ENCODE results near the gene XRN2. TPM values are rescaled to one million over a fixed set of nuclear protein-coding genes. Genes with fewer than 3 reads are reported as not detected.

Gene XRN2
- total and polyA plus RNA-seq, 4 donors = 12.6 to 62.2 (median 53.6) TPM

DNA sequence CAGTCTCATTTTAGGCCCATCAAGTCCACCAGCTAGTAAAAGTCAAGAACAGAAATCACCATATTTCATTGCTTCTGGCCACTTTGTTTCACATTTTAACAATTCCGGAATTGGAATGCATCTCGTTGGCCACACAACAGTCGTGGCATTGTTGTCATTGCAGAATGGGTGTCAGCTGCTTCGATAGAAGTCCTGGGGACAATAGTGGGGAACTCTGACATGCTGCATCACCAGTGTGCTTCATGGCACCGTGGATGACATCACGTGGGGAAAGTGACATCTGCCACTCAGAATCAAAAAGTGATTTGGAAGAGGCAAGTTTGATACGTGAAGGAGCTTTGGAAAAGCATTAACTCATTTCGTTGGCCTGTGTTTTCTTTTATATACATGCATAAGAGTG, 43.8 kb upstream of the XRN2 start:
- TF ChIP-seq, protein P1, sequence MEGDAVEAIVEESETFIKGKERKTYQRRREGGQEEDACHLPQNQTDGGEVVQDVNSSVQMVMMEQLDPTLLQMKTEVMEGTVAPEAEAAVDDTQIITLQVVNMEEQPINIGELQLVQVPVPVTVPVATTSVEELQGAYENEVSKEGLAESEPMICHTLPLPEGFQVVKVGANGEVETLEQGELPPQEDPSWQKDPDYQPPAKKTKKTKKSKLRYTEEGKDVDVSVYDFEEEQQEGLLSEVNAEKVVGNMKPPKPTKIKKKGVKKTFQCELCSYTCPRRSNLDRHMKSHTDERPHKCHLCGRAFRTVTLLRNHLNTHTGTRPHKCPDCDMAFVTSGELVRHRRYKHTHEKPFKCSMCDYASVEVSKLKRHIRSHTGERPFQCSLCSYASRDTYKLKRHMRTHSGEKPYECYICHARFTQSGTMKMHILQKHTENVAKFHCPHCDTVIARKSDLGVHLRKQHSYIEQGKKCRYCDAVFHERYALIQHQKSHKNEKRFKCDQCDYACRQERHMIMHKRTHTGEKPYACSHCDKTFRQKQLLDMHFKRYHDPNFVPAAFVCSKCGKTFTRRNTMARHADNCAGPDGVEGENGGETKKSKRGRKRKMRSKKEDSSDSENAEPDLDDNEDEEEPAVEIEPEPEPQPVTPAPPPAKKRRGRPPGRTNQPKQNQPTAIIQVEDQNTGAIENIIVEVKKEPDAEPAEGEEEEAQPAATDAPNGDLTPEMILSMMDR (IDR thresholded peaks at IDR 0.05; ENCODE audit: control extremely low read depth, extremely low read depth) = no peak
- Histone ChIP-seq H3K27ac (ENCODE audit: low read depth in 1 of 2, low read length in 1 of 2) (no peak overlapping the region), H3K9ac (ENCODE audit: insufficient read depth in 1 of 2, low read length in 2 of 2) (no peak overlapping the region), H3K4me3 (no peak overlapping the region), H3K4me1 (ENCODE audit: control insufficient read depth in 5 of 5, insufficient read depth in 5 of 5, low read length in 5 of 5) (no peaks in the 10 kb centered on the region), H3K9me3 (ENCODE audit: control insufficient read depth in 4 of 4, insufficient read depth in 3 of 4, low read length in 3 of 4) (no peaks in the 10 kb centered on the region), H3K27me3 (ENCODE audit: control insufficient read depth in 3 of 3, insufficient read depth in 3 of 3, low read length in 2 of 3) (peaks cover 0 to 3% (median 0%) of the 10 kb centered on the region in 3 donors), H3K36me3 (ENCODE audit: control insufficient read depth in 4 of 4, insufficient read depth in 4 of 4, low read length in 4 of 4) (no peaks in the 10 kb centered on the region)
- 88 to 91% methylated on average over 8 of the region's 8 CpGs for WGBS, 2 donors
- no peak for ATAC-seq (ENCODE audit: insufficient read depth, low FRiP score)
- DNase-seq = no peak

DNA sequence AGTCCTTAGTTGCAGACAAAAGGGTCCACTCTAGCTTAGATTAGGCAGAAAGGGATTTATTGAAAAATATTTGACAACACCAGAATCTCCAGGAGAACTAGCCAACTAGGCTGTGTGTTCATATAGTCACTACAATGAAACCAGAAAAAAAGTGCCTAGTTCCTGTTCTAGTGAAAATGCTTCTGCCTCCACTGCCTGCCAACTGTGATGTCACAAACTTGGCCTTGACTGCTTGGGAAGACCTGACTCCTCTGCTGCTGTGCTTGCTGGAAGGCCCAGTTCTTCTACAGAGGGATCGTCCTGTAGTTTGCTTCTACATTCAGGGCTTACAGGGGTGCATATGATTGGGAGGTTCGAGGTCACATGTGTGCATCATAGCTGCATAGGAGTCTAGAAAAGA, 40.3 kb upstream of the XRN2 start:
- DNase-seq = peak in 2 of 3 donors; percentile 6 to 39
- H3K4me3 ChIP-seq = no peak overlapping the region
- peaks cover 0 to 4% (median 0%) of the 10 kb centered on the region in 4 donors for H3K9me3 ChIP-seq (ENCODE audit: control insufficient read depth in 4 of 4, insufficient read depth in 3 of 4, low read length in 3 of 4)
- ATAC-seq (ENCODE audit: insufficient read depth, low FRiP score) = no peak
- TF ChIP-seq, protein P1 (IDR thresholded peaks at IDR 0.05; ENCODE audit: control extremely low read depth, extremely low read depth) = no peak
- no peak overlapping the region for H3K27ac ChIP-seq (ENCODE audit: low read depth in 1 of 2, low read length in 1 of 2)
- peaks cover 0 to 3% (median 0%) of the 10 kb centered on the region in 3 donors for H3K27me3 ChIP-seq (ENCODE audit: control insufficient read depth in 3 of 3, insufficient read depth in 3 of 3, low read length in 2 of 3)
- 80 to 87% methylated on average over 2 of the region's 2 CpGs for WGBS, 2 donors
- H3K36me3 ChIP-seq (ENCODE audit: control insufficient read depth in 4 of 4, insufficient read depth in 4 of 4, low read length in 4 of 4) = no peaks in the 10 kb centered on the region
- H3K9ac ChIP-seq (ENCODE audit: insufficient read depth in 1 of 2, low read length in 2 of 2) = no peak overlapping the region
- no peaks in the 10 kb centered on the region for H3K4me1 ChIP-seq (ENCODE audit: control insufficient read depth in 5 of 5, insufficient read depth in 5 of 5, low read length in 5 of 5)

DNA sequence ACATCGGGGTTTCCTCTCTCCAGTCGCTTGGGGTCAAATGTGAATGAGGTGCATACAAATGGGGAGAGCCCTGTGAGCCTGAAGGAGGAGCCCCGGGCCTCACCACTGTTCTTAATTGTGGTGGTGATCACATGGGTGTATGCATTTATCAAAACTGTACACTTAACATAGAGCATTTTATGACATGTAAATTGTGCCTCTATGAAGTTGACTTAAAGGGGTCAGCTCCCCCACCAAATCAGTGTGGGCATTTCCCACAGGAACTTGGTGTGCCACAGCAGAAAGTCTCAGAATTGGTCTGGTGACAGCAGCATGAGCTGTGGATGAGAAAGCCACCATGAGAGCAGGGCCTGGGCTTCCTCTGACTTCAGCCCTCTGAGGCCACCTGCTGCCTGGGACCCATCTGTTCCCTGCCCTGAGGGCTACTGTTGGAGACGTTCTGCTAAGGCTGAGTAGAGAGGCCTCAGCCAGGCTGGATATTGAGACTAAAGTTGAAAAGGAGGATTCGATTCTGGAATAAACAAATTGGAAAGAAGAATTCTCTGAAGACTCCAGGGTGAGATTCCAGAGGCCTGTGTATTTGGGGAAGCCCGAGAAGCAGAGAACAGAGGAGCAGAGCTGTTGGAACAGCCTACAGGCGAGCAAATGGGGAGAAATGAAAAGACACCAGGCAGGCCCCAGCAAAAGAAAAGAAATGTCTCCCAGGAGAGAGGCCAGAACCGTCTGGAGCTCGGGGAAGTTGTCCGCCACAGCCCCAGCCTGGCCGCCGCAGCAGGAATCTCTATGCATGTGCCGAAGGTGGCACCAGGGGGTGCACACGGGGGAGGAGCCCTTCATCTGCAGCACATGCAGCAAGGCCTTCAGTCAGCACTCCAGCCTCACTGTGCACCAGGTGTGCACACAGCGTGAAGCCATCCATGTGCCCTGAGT, 37.6 kb upstream of the XRN2 start:
- Histone ChIP-seq H3K36me3 (ENCODE audit: control insufficient read depth in 4 of 4, insufficient read depth in 4 of 4, low read length in 4 of 4) (no peaks in the 10 kb centered on the region), H3K27ac (ENCODE audit: low read depth in 1 of 2, low read length in 1 of 2) (no peak overlapping the region), H3K9ac (ENCODE audit: insufficient read depth in 1 of 2, low read length in 2 of 2) (no peak overlapping the region), H3K4me3 (no peak overlapping the region), H3K27me3 (ENCODE audit: control insufficient read depth in 3 of 3, insufficient read depth in 3 of 3, low read length in 2 of 3) (no peaks in the 10 kb centered on the region), H3K9me3 (ENCODE audit: control insufficient read depth in 4 of 4, insufficient read depth in 3 of 4, low read length in 3 of 4) (peaks cover 0 to 4% (median 0%) of the 10 kb centered on the region in 4 donors), H3K4me1 (ENCODE audit: control insufficient read depth in 5 of 5, insufficient read depth in 5 of 5, low read length in 5 of 5) (no peaks in the 10 kb centered on the region)
- no peak for DNase-seq
- WGBS, 2 donors = 80 to 82% methylated on average over 15 of the region's 15 CpGs
- TF ChIP-seq, protein P1 (IDR thresholded peaks at IDR 0.05; ENCODE audit: control extremely low read depth, extremely low read depth) = no peak
- no peak for ATAC-seq (ENCODE audit: insufficient read depth, low FRiP score)
